Body of pancreas (tissue), 4 donors: Measurements from ENCODE around the gene PGA5. TPM values are rescaled to one million over a fixed set of nuclear protein-coding genes. Genes with fewer than 3 reads are reported as not detected.
A peak's percentile ranks its signal among the peaks of the same experiment; 100 is the strongest.
"Not testable (repeated sequence)": the region's sequence is repeated elsewhere in the genome, so short reads cannot be mapped to it uniquely, and the experiment has no call there.

ENCODE experiments used
- ATAC-seq: fragments of 150-250 bp; one replicate; pipeline ENCODE4 v1.9.1; 2016
- DNase-seq, 4 donors: peaks; one replicate each; pipeline ENCODE4 v3.0.0-alpha.2; 2019
- H3K27ac ChIP-seq, 4 donors: fragments of 200-600 bp; sonication (generic); 1 replicate in 3 of 4; 2 replicates in 1 of 4; pipeline versions ENCODE4 v1.5.1 to v1.6.1; 2016 to 2019; ENCODE audit warnings: mild to moderate bottlenecking in 1 of 4, mixed read lengths in 1 of 4, moderate library complexity in 1 of 4
- H3K27me3 ChIP-seq, 2 donors: fragments of 200-600 bp; sonication (generic); one replicate each; pipeline ENCODE4 v1.6.0; 2016; ENCODE audit warnings: mild to moderate bottlenecking in 1 of 2
- H3K36me3 ChIP-seq, 2 donors: fragments of 200-600 bp; sonication (generic); replicated peaks in 1 of 2; 2 replicates each; pipeline ENCODE4 v1.5.1; 2016; ENCODE audit warnings: low read depth in 2 of 2; ENCODE audit not compliant: insufficient read depth in 1 of 2
- H3K4me1 ChIP-seq: fragments of 200-600 bp; sonication (generic); one replicate; pipeline ENCODE4 v1.6.0; 2016
- H3K4me3 ChIP-seq, 2 donors: fragments of 200-600 bp; sonication (generic); 1 replicate in 1 of 2; 2 replicates in 1 of 2; pipeline ENCODE4 v1.5.1; 2016 to 2019
- H3K9me3 ChIP-seq, 3 donors: fragments of 200-600 bp; sonication (generic); 1 replicate in 2 of 3; 2 replicates in 1 of 3; pipeline ENCODE4 v1.5.1; 2016
- WGBS, 2 donors: methylation state at CpG; one replicate each; pipeline ENCODE4 v1.1.5; 2017; 5-methylcytosine and 5-hydroxymethylcytosine counted together
- intact Hi-C: fragments of 100-400 bp; cut with DNase I; formaldehyde crosslinking; loops from one replicate; pipeline ENCODE4 v1.15.1; 2023
- total RNA-seq, 2 donors: library from RNA; depleted of rRNA; stranded (reverse); fragments of >200 nt; gene quantifications; one replicate each; pipeline ENCODE4 v1.1.0, GENCODE V29; 2016

PGA5 gene
- total RNA-seq, 2 donors from 2014 or later, result 10.9 TPM; not detected in 1

GRCh38 chr11:61211327-61211952, 29.5 kb upstream of the PGA5 start:
- H3K4me1 ChIP-seq, intact Hi-C loops, H3K27ac ChIP-seq, ATAC-seq, H3K36me3 ChIP-seq, H3K4me3 ChIP-seq, DNase-seq, H3K9me3 ChIP-seq, H3K27me3 ChIP-seq: not testable (repeated sequence)
- 80 to 82% methylated on average over 1 to 7 of the region's 10 CpGs for WGBS, 2 donors

GRCh38 chr11:61212202-61212601, 28.8 kb upstream of the PGA5 start:
- H3K4me3 ChIP-seq, H3K27ac ChIP-seq, H3K36me3 ChIP-seq, DNase-seq, H3K4me1 ChIP-seq, H3K27me3 ChIP-seq, intact Hi-C loops, H3K9me3 ChIP-seq: not testable (repeated sequence)
- no CpG with 5 or more reads among the region's 15 CpGs for WGBS, 2 donors
- ATAC-seq, result peak; percentile 26

- H3K27ac ChIP-seq, ATAC-seq, H3K9me3 ChIP-seq, H3K36me3 ChIP-seq, DNase-seq, H3K4me1 ChIP-seq, H3K4me3 ChIP-seq, intact Hi-C loops, H3K27me3 ChIP-seq: not testable (repeated sequence)
- WGBS, 2 donors, result no CpG with 5 or more reads among the region's 3 CpGs
Observed at GRCh38 chr11:61213711-61214324, 27.2 kb upstream of the PGA5 start.

- H3K27me3 ChIP-seq, DNase-seq, H3K36me3 ChIP-seq, intact Hi-C loops, H3K4me3 ChIP-seq, H3K9me3 ChIP-seq, H3K4me1 ChIP-seq, ATAC-seq, H3K27ac ChIP-seq: not testable (repeated sequence)
- WGBS, 2 donors, result no CpG with 5 or more reads among the region's 4 CpGs
Observed at GRCh38 chr11:61218306-61218705, 22.7 kb upstream of the PGA5 start.

DNA sequence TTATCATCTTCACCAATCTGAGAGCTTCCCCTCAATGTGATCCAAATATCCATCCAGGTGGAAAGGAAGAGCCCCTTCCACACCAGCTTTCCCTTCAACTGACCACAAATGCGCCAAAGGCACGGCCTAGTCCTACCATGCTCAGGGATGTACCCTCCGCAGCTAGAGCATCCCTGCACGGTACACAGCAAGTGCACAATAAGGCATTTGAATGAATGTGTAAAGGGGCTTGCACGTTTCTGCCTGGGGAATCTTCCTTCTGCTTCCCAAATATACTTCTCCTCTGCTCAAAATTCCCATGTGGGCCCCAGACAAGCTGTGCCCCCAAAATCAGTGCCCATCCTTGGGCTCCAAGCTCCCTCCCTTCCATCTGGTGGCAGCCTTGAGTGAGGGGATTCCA, 22.0 kb upstream of the PGA5 start:
- H3K4me3 ChIP-seq, intact Hi-C loops, H3K4me1 ChIP-seq, ATAC-seq, H3K36me3 ChIP-seq, H3K9me3 ChIP-seq, H3K27me3 ChIP-seq, H3K27ac ChIP-seq, DNase-seq: not testable (repeated sequence)
- 88% methylated on average over 5 of the region's 5 CpGs; no CpG with 5 or more reads in 1 of the 2 donors for WGBS, 2 donors

DNA sequence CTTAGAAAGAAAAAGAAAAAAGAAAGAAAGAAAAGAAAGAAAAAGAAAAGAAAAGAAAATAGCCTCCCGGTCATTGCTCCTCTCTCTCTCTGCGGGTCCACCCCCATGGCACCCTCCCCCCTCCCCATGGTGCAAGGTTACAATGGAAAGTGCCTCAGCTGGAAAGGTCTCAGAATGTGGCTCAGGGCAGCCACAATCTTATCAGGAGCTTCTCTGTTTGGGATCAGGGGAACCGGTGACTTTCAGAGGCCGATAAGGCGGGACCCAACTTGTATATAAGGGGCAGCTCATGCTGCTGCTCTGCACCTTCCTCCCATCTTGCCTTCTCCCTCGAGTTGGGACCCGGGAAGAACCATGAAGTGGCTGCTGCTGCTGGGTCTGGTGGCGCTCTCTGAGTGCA, 18.9 kb upstream of the PGA5 start, which contains the start of gene PGA4:
PGA4 (plus strand) TSS at position 301 of the 400 bp plus-strand sequence; CDS start at position 355, 54 bp downstream.
- not testable (repeated sequence) for ATAC-seq

DNA sequence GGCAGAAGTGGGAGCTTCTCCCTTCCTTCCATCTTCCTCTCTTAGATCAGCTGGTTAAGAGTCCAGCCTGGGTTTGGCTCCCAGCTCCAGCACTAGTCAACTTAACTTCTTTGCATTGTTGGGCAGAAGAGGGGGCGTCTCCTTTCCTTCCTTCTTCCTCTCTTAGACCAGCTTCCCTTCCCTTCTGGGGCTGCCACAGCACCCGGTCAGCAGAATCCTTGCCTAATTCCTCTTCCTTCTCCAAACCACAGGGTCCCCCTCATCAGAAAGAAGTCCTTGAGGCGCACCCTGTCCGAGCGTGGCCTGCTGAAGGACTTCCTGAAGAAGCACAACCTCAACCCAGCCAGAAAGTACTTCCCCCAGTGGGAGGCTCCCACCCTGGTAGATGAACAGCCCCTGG, 18.3 kb upstream of the PGA5 start:
- H3K4me3 ChIP-seq, ATAC-seq, H3K36me3 ChIP-seq, H3K27ac ChIP-seq, H3K4me1 ChIP-seq, DNase-seq, H3K27me3 ChIP-seq, H3K9me3 ChIP-seq, intact Hi-C loops: not testable (repeated sequence)
- no CpG with 5 or more reads among the region's 5 CpGs for WGBS, 2 donors

More for the DNA sequence above, 18.9 kb upstream of the PGA5 start, which contains the start of gene PGA4:
- H3K27ac ChIP-seq, H3K27me3 ChIP-seq, H3K36me3 ChIP-seq, H3K4me3 ChIP-seq, H3K4me1 ChIP-seq, intact Hi-C loops, H3K9me3 ChIP-seq, DNase-seq: not testable (repeated sequence)
- no CpG with 5 or more reads among the region's 8 CpGs for WGBS, 2 donors

DNA sequence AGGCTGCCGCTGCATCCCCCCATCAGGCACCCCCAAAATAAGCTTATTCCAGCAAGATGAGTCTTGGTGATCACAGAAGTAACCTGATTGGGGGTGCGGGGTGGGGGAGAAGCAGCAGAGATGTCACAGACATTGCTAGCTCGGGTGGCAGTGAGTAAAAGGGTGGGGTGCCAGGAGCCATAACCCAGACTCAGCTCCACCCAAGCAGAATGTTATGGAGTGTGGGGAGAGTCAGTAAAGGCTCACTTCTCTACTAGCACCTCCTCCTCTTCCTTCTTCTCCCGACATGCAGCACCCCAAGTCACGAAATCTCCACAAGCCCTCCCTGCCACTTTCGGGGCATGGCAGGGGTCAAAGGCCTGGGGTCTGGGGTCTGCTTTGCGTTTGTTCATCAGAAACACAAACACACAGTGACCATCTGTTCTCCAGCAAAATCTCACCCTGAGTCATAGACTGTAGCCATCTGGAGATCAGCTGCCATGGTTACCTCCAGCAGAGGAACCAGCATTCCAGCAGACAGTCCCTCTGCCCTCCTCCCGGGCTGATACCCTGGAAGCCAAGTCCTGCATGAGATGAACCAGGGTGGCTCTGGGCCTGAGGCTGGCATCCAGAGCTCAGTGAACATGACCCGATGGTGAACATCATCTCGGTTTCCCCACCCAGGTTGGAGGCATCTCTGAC, 14.4 kb upstream of the PGA5 start:
- intact Hi-C loops, H3K4me3 ChIP-seq, H3K9me3 ChIP-seq, H3K36me3 ChIP-seq, H3K27ac ChIP-seq, DNase-seq, H3K4me1 ChIP-seq, H3K27me3 ChIP-seq, ATAC-seq: not testable (repeated sequence)
- no CpG with 5 or more reads among the region's 10 CpGs for WGBS, 2 donors

DNA sequence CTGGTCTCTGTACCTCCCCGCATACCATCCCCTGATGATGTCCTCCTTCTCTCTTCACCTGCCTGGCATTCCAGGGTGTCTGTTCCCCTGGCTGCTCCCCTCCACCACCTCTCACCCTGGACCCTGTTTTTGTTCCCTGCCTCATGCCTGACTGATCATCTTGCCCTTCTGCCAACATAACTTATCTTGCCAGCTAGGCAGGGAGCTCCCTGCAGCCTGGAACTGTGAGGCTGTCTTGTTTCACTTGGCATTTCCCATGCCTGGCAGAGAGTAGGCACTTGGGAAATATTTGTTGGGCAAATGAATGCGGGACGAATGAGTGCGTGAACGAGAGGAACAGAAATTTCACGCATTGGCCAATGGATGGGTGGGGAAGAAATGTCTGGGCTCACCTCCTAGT, 11.5 kb upstream of the PGA5 start:
- H3K4me1 ChIP-seq, H3K4me3 ChIP-seq, ATAC-seq, DNase-seq, H3K9me3 ChIP-seq, intact Hi-C loops, H3K36me3 ChIP-seq, H3K27ac ChIP-seq, H3K27me3 ChIP-seq: not testable (repeated sequence)
- no CpG with 5 or more reads among the region's 6 CpGs for WGBS, 2 donors

GRCh38 chr11:61231033-61231432, 9.9 kb upstream of the PGA5 start:
- H3K27ac ChIP-seq, H3K36me3 ChIP-seq, DNase-seq, ATAC-seq, intact Hi-C loops, H3K4me1 ChIP-seq, H3K9me3 ChIP-seq, H3K4me3 ChIP-seq, H3K27me3 ChIP-seq: not testable (repeated sequence)
- WGBS, 2 donors, result no CpG with 5 or more reads among the region's 15 CpGs

DNA sequence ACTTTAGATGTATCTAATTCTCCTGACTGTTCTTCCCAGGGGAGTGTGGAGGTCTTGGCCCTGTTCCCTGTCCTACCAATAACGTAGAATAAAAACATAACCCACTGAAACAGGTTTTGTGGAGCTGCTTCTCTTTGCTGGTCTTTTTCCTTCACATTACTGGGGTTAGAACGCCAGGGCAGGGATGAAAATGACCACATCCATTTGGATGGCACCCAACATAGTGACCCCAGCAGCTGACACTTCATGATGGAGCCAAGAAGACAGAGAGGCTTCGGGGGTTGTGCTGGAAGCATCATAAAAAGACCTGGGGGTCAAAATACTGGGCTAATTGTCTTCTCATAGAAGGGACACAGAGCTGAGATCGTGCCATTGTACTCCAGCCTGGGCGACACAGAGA, 9.4 kb upstream of the PGA5 start:
- ATAC-seq, DNase-seq, intact Hi-C loops, H3K4me1 ChIP-seq, H3K27me3 ChIP-seq, H3K27ac ChIP-seq, H3K36me3 ChIP-seq, H3K9me3 ChIP-seq, H3K4me3 ChIP-seq: not testable (repeated sequence)
- no CpG with 5 or more reads among the region's 5 CpGs for WGBS, 2 donors
